ENCODE measurements around the gene NKAIN4. TPM values are rescaled to one million over a fixed set of nuclear protein-coding genes. Genes with fewer than 3 reads are reported as not detected.

NKAIN4 gene
- total and polyA plus RNA-seq, 2 donors (not counting 1 experiment from before 2014, with no cell fraction given), result not detected

DNA sequence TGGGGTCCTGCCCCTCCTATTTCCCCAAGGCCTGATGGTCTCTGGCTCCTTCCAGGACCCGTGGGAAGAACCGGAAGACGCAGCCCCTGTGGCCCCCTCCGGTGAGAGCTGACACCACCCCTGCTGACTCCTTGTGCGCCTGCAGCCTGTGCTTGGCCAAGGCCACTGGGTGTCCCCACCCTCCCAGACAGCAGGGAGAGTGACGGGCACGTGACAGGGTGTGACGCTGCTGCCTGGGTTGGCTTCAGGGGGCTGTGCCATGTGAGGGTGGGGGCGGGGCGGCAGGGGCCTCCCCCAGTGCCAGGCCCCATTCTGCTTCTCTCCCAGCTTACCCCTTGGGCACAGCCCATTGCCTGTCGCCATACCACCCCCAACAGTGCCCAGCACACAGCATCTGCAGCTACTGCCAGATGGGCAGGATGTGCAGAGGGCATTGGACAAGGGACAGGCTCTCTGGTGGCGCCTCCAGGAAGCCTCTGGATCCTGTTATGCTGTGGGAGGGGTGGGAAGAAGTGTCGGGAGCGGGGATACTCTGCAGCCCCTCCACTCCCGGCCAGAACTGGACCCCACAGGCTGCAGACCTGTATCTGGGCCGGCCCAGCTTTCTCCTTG lies 15.6 kb downstream of the NKAIN4 start:
- CTCF ChIA-PET, result no interaction called here
- DNase-seq (no peak), ATAC-seq (ENCODE audit: low read depth) (no peak)
- 77% methylated on average over 16 of the region's 16 CpGs for WGBS (ENCODE audit: insufficient coverage)
- Histone ChIP-seq H3K36me3 (replicated peaks in 1 of 2; ENCODE audit: control extremely low read depth in 1 of 2, control insufficient read depth in 1 of 2, extremely low read depth in 1 of 2, insufficient read depth in 2 of 2, low read length in 1 of 2) (no peaks in the 10 kb centered on the region), H3K27ac (ENCODE audit: low read length in 2 of 2) (no peak overlapping the region), H3K4me3 (ENCODE audit: control extremely low read depth in 1 of 5, extremely low read depth in 1 of 5, insufficient read depth in 1 of 5, low read depth in 2 of 5, low read length in 4 of 5) (no peak overlapping the region), H3K9me3 (ENCODE audit: control extremely low read depth in 1 of 3, control insufficient read depth in 2 of 3, insufficient read depth in 1 of 3, low read length in 2 of 3) (peaks cover 0 to 13% (median 0%) of the 10 kb centered on the region in 3 donors), H3K4me1 (ENCODE audit: control insufficient read depth in 2 of 2, insufficient read depth in 2 of 2, low read length in 2 of 2) (peaks cover 0 to 4% of the 10 kb centered on the region in 2 donors), H4K20me1 (ENCODE audit: control insufficient read depth, insufficient read depth, low read length, poor library complexity, severe bottlenecking) (no peaks in the 10 kb centered on the region), H3K27me3 (replicated peaks in 1 of 4; ENCODE audit: control extremely low read depth in 1 of 4, control insufficient read depth in 3 of 4, insufficient read depth in 4 of 4, low read length in 3 of 4) (peaks cover 0 to 11% (median 4%) of the 10 kb centered on the region in 4 experiments), H3K9ac (ENCODE audit: low read length) (no peak overlapping the region), H3K4me2 (replicated peaks; ENCODE audit: low read depth, low read length, poor library complexity, severe bottlenecking) (no peak overlapping the region), H3K79me2 (ENCODE audit: control insufficient read depth, insufficient read depth, low read length) (no peaks in the 10 kb centered on the region), H2AFZ (ENCODE audit: insufficient read depth, low read depth, low read length, poor library complexity, severe bottlenecking) (no peak overlapping the region)
- Mint-ChIP-seq H3K4me1 (peaks cover 3% of the 10 kb centered on the region), H3K27me3 (peaks cover 5% of the 10 kb centered on the region), H3K4me3 (no peak overlapping the region), H3K9me3 (ENCODE audit: insufficient read depth) (no peaks in the 10 kb centered on the region), H3K27ac (no peak overlapping the region)
- intact Hi-C loops (cut with micrococcal nuclease), result no loop called here
- POLR2A ChIA-PET, result no interaction called here
- TF ChIP-seq, protein P1, sequence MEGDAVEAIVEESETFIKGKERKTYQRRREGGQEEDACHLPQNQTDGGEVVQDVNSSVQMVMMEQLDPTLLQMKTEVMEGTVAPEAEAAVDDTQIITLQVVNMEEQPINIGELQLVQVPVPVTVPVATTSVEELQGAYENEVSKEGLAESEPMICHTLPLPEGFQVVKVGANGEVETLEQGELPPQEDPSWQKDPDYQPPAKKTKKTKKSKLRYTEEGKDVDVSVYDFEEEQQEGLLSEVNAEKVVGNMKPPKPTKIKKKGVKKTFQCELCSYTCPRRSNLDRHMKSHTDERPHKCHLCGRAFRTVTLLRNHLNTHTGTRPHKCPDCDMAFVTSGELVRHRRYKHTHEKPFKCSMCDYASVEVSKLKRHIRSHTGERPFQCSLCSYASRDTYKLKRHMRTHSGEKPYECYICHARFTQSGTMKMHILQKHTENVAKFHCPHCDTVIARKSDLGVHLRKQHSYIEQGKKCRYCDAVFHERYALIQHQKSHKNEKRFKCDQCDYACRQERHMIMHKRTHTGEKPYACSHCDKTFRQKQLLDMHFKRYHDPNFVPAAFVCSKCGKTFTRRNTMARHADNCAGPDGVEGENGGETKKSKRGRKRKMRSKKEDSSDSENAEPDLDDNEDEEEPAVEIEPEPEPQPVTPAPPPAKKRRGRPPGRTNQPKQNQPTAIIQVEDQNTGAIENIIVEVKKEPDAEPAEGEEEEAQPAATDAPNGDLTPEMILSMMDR (IDR thresholded peaks at IDR 0.05), result no peak
- no peak for TF ChIP-seq EZH2 (IDR thresholded peaks at IDR 0.05; ENCODE audit: borderline replicate concordance, insufficient read depth, low read depth, low read length, poor library complexity, severe bottlenecking)

DNA sequence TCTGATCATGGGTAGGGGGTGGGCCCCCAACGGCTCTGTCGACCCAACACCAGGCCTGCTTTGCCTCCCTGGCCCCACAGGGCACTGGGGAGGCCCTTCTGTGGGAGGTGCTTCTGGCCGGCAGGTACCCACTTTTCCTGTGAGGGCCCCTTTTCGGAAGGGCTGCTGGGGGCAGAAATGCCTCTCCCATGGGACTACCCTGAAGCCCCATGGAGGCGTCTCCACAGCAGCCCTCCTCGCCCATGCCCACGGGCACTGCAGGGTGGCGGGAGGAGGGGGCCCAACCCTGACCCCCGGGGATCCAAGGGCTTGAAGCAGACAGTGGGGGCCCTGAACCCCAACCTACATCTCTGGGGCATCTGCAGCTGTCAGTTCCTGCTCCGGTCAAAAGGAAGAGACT lies 16.2 kb downstream of the NKAIN4 start:
- Histone ChIP-seq H3K27ac (ENCODE audit: low read length in 2 of 2) (no peak overlapping the region), H3K4me3 (ENCODE audit: control extremely low read depth in 1 of 5, extremely low read depth in 1 of 5, insufficient read depth in 1 of 5, low read depth in 2 of 5, low read length in 4 of 5) (no peak overlapping the region), H3K4me1 (ENCODE audit: control insufficient read depth in 2 of 2, insufficient read depth in 2 of 2, low read length in 2 of 2) (peaks cover 0 to 4% of the 10 kb centered on the region in 2 donors), H2AFZ (ENCODE audit: insufficient read depth, low read depth, low read length, poor library complexity, severe bottlenecking) (no peak overlapping the region), H3K79me2 (ENCODE audit: control insufficient read depth, insufficient read depth, low read length) (no peaks in the 10 kb centered on the region), H4K20me1 (ENCODE audit: control insufficient read depth, insufficient read depth, low read length, poor library complexity, severe bottlenecking) (no peaks in the 10 kb centered on the region), H3K9ac (ENCODE audit: low read length) (no peak overlapping the region), H3K27me3 (replicated peaks in 1 of 4; ENCODE audit: control extremely low read depth in 1 of 4, control insufficient read depth in 3 of 4, insufficient read depth in 4 of 4, low read length in 3 of 4) (peaks cover 0 to 17% (median 4%) of the 10 kb centered on the region in 4 experiments), H3K9me3 (ENCODE audit: control extremely low read depth in 1 of 3, control insufficient read depth in 2 of 3, insufficient read depth in 1 of 3, low read length in 2 of 3) (peaks cover 0 to 13% (median 0%) of the 10 kb centered on the region in 3 donors), H3K36me3 (replicated peaks in 1 of 2; ENCODE audit: control extremely low read depth in 1 of 2, control insufficient read depth in 1 of 2, extremely low read depth in 1 of 2, insufficient read depth in 2 of 2, low read length in 1 of 2) (no peaks in the 10 kb centered on the region), H3K4me2 (replicated peaks; ENCODE audit: low read depth, low read length, poor library complexity, severe bottlenecking) (no peak overlapping the region)
- 85% methylated on average over 10 of the region's 10 CpGs for WGBS (ENCODE audit: insufficient coverage)
- Mint-ChIP-seq H3K27me3 (peaks cover 7% of the 10 kb centered on the region), H3K9me3 (ENCODE audit: insufficient read depth) (no peaks in the 10 kb centered on the region), H3K4me1 (peaks cover 3% of the 10 kb centered on the region), H3K4me3 (no peak overlapping the region), H3K27ac (no peak overlapping the region)
- intact Hi-C loops (cut with micrococcal nuclease), result no loop called here
- CTCF ChIA-PET, result interaction anchor here (0.7 kb wide), 1 partner anchor 15 kb away, joined by 3 read pairs; no protein-coding TSS in a partner anchor
- POLR2A ChIA-PET, result no interaction called here
- DNase-seq (no peak), ATAC-seq (ENCODE audit: low read depth) (no peak)
- TF ChIP-seq EZH2 (IDR thresholded peaks at IDR 0.05; ENCODE audit: borderline replicate concordance, insufficient read depth, low read depth, low read length, poor library complexity, severe bottlenecking), result no peak
- TF ChIP-seq, protein P1 (IDR thresholded peaks at IDR 0.05), result no peak
